Posterior cingulate gyrus (tissue), 11 donors: Measurements from ENCODE around the gene MPHOSPH9.

ENCODE experiments used
- DNase-seq, 10 donors: peaks; one replicate each; pipeline versions ENCODE4 v3.0.0 to v3.0.0-alpha.2; 2020 to 2021; ENCODE audit warnings: mixed read lengths in 3 of 10
- intact Hi-C: fragments of 100-400 bp; cut with DNase I; formaldehyde crosslinking; loops from one replicate; pipeline ENCODE4 v1.15.1; 2023

The MPHOSPH9 gene

GRCh38 chr12:123108682-123109066, 124.3 kb downstream of the MPHOSPH9 start:
- intact Hi-C loops = no loop called here
- DNase-seq = peak in 2 of 10 donors; percentile 32 to 45

GRCh38 chr12:123107926-123108681, 124.8 kb downstream of the MPHOSPH9 start:
- intact Hi-C loops = no loop called here

GRCh38 chr12:123106640-123107359, 126.1 kb downstream of the MPHOSPH9 start:
- intact Hi-C loops = no loop called here
- DNase-seq = no peak

More at GRCh38 chr12:123107926-123108681, 124.8 kb downstream of the MPHOSPH9 start:
- peak in 2 of 10 donors; percentile 70 to 75 for DNase-seq

GRCh38 chr12:123105211-123105826, 127.6 kb downstream of the MPHOSPH9 start:
- intact Hi-C loops = no loop called here
- DNase-seq = no peak

GRCh38 chr12:123104809-123105208, 128.1 kb downstream of the MPHOSPH9 start:
- intact Hi-C loops = no loop called here
- no peak for DNase-seq
